Bronchial epithelial cell (primary cell): ENCODE data around the gene HPRT1. TPM values are rescaled to one million over a fixed set of nuclear protein-coding genes. Genes with fewer than 3 reads are reported as not detected.

Source experiments
- DNase-seq: peaks from one replicate; pipeline ENCODE4 v3.0.0-alpha.2; 2010; ENCODE audit warnings: low read depth
- FAIRE-seq: peaks from 2 replicates; lab custom pipeline; 2011; peaks lifted over from hg19 to GRCh38; lab: Jason Lieb, UNC
- H3K27me3 ChIP-seq: 2 replicates; pipeline ENCODE4 v1.5.1; 2011; ENCODE audit warnings: low read length; ENCODE audit not compliant: control insufficient read depth, insufficient read depth
- H3K36me3 ChIP-seq: 2 replicates; pipeline ENCODE4 v1.5.1; 2011; ENCODE audit warnings: low read length; ENCODE audit not compliant: control insufficient read depth, insufficient read depth
- H3K4me3 ChIP-seq: 2 replicates; pipeline ENCODE4 v1.5.1; 2011; ENCODE audit warnings: mild to moderate bottlenecking, low read depth, low read length, control low read depth
- CTCF ChIP-seq: IDR thresholded peaks from 2 replicates; pipeline ENCODE4 v1.5.1; 2011; ENCODE audit warnings: mild to moderate bottlenecking, moderate library complexity, low read length, control low read depth, inconsistent platforms; ENCODE audit not compliant: insufficient read depth, severe bottlenecking
- total RNA-seq: library from RNA; depleted of rRNA; stranded (reverse); fragments of >200 nt; gene quantifications from 2 replicates; pipeline ENCODE4 v1.2.1, GENCODE V29; 2014

HPRT1 gene
- total RNA-seq, 1 donor from 2014 or later, result 11.6 TPM

- Histone ChIP-seq H3K36me3 (no peaks in the 10 kb centered on the region), H3K27me3 (no peaks in the 10 kb centered on the region), H3K4me3 (no peak overlapping the region)
- DNase-seq, result no peak
- peak; percentile 79 for FAIRE-seq
- TF ChIP-seq CTCF, result no peak
These were observed 42.0 kb downstream of the HPRT1 start for GRCh38 chrX:134501941-134502340.

GRCh38 chrX:134502686-134503085, 42.7 kb downstream of the HPRT1 start:
- Histone ChIP-seq H3K4me3 (no peak overlapping the region), H3K27me3 (no peaks in the 10 kb centered on the region), H3K36me3 (no peaks in the 10 kb centered on the region)
- DNase-seq, result no peak
- no peak for TF ChIP-seq CTCF
- FAIRE-seq, result no peak

- H3K27me3 ChIP-seq, result no peaks in the 10 kb centered on the region
- H3K4me3 ChIP-seq, result no peak overlapping the region
- DNase-seq, result peak; percentile 90
- H3K36me3 ChIP-seq, result no peaks in the 10 kb centered on the region
- TF ChIP-seq CTCF, result no peak
- FAIRE-seq, result peak; percentile 79
These were observed 52.6 kb downstream of the HPRT1 start for GRCh38 chrX:134512566-134512965.

- Histone ChIP-seq H3K4me3 (no peak overlapping the region), H3K27me3 (no peaks in the 10 kb centered on the region), H3K36me3 (no peaks in the 10 kb centered on the region)
- no peak for FAIRE-seq
- peak; percentile 60 for DNase-seq
- no peak for TF ChIP-seq CTCF
These were observed 53.1 kb downstream of the HPRT1 start for GRCh38 chrX:134513091-134513490.

- H3K36me3 ChIP-seq, result no peaks in the 10 kb centered on the region
- no peaks in the 10 kb centered on the region for H3K27me3 ChIP-seq
- peak; percentile 54 for DNase-seq
- no peak for FAIRE-seq
- no peak overlapping the region for H3K4me3 ChIP-seq
- peak; percentile 58 for TF ChIP-seq CTCF
These were observed 61.0 kb downstream of the HPRT1 start for GRCh38 chrX:134520860-134521390.

GRCh38 chrX:134524181-134524580, 64.2 kb downstream of the HPRT1 start:
- no peak for DNase-seq
- no peaks in the 10 kb centered on the region for H3K36me3 ChIP-seq
- no peak for FAIRE-seq
- H3K27me3 ChIP-seq, result no peaks in the 10 kb centered on the region
- TF ChIP-seq CTCF, result no peak
- no peak overlapping the region for H3K4me3 ChIP-seq
